Suprapubic skin (tissue), 4 donors: Measurements from ENCODE around the gene SLC25A42. TPM values are rescaled to one million over a fixed set of nuclear protein-coding genes. Genes with fewer than 3 reads are reported as not detected.

ENCODE experiments used
- DNase-seq, 2 donors: peaks; one replicate each; pipeline ENCODE4 v3.0.0-alpha.2; 2019; ENCODE audit warnings: low spot score in 2 of 2
- H3K27ac ChIP-seq: fragments of 200-600 bp; sonication (generic); one replicate; pipeline ENCODE4 v1.5.1; 2019
- H3K27me3 ChIP-seq: fragments of 200-600 bp; sonication (generic); one replicate; pipeline ENCODE4 v1.5.1; 2019
- H3K36me3 ChIP-seq: fragments of 200-600 bp; sonication (generic); one replicate; pipeline ENCODE4 v1.5.1; 2019
- H3K4me1 ChIP-seq: fragments of 200-600 bp; sonication (generic); one replicate; pipeline ENCODE4 v1.5.1; 2019
- H3K4me3 ChIP-seq: fragments of 200-600 bp; sonication (generic); one replicate; pipeline ENCODE4 v1.5.1; 2019; ENCODE audit warnings: mild to moderate bottlenecking
- H3K9me3 ChIP-seq: fragments of 200-600 bp; sonication (generic); one replicate; pipeline ENCODE4 v1.5.1; 2019
- EP300 ChIP-seq: sonication (generic); formaldehyde crosslinking; IDR thresholded peaks from one replicate; pipeline ENCODE4 v1.6.1; 2017; ENCODE audit warnings: antibody characterized with exemption
- POLR2A ChIP-seq, 2 donors: fragments of 450-650 bp; IDR thresholded peaks; one replicate each; pipeline ENCODE4 v1.6.1; 2017; ENCODE audit warnings: antibody characterized with exemption in 2 of 2, mild to moderate bottlenecking in 2 of 2, moderate library complexity in 2 of 2
- POLR2AphosphoS5 ChIP-seq, 3 donors: sonication (generic); formaldehyde crosslinking; IDR thresholded peaks; one replicate each; pipeline ENCODE4 v1.6.1; 2017; ENCODE audit warnings: antibody characterized with exemption in 3 of 3
- WGBS: methylation state at CpG from one replicate; pipeline ENCODE4 v1.1.5; 2018; 5-methylcytosine and 5-hydroxymethylcytosine counted together
- total RNA-seq, 4 donors: library from RNA; depleted of rRNA; stranded (reverse); fragments of >200 nt; gene quantifications; one replicate each; pipeline ENCODE4 v1.1.0, GENCODE V29; 2016
- TF ChIP-seq, protein P1 (sequence below), 2 donors: fragments of 200-600 bp in 1 of 2; fragments of 450-650 bp in 1 of 2; sonication (generic) in 1 of 2; IDR thresholded peaks; one replicate each; pipeline ENCODE4 v1.5.1; 2016 to 2019; ENCODE audit warnings: antibody characterized with exemption in 2 of 2, mild to moderate bottlenecking in 1 of 2, moderate library complexity in 1 of 2

The SLC25A42 gene
- total RNA-seq, 4 donors from 2014 or later, result 4.9 to 14.6 (median 10.6) TPM

DNA sequence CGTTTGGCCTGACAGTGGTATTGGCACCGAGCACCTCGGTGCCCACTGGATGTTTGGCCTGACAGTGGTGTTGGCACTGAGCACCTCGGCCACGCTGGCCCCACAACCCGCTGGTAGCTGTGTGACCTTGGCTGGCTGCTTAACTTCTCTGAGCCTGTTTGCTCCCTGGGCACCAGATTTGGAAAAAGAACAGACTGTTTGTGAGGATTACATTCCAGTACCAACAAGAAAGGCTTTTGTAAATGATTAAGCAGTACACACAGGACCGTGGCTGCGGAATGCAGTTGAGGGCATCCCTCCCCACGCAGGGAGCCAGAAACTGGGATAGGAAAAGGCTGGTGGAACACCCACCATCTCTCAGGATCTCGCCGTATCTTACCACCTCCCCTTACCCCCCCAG, 31.9 kb downstream of the SLC25A42 start:
- H3K4me1 ChIP-seq, result no peaks in the 10 kb centered on the region
- H3K36me3 ChIP-seq, result peaks cover 12% of the 10 kb centered on the region
- 77% methylated on average over 11 of the region's 11 CpGs for WGBS
- H3K9me3 ChIP-seq, result no peaks in the 10 kb centered on the region
- no peak overlapping the region for H3K27ac ChIP-seq
- H3K4me3 ChIP-seq, result no peak overlapping the region
- DNase-seq, result no peak
- TF ChIP-seq POLR2AphosphoS5 (IDR thresholded peaks at IDR 0.05) (no peak), POLR2A (IDR thresholded peaks at IDR 0.05) (no peak), EP300 (no peak)
- TF ChIP-seq, protein P1, sequence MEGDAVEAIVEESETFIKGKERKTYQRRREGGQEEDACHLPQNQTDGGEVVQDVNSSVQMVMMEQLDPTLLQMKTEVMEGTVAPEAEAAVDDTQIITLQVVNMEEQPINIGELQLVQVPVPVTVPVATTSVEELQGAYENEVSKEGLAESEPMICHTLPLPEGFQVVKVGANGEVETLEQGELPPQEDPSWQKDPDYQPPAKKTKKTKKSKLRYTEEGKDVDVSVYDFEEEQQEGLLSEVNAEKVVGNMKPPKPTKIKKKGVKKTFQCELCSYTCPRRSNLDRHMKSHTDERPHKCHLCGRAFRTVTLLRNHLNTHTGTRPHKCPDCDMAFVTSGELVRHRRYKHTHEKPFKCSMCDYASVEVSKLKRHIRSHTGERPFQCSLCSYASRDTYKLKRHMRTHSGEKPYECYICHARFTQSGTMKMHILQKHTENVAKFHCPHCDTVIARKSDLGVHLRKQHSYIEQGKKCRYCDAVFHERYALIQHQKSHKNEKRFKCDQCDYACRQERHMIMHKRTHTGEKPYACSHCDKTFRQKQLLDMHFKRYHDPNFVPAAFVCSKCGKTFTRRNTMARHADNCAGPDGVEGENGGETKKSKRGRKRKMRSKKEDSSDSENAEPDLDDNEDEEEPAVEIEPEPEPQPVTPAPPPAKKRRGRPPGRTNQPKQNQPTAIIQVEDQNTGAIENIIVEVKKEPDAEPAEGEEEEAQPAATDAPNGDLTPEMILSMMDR (IDR thresholded peaks at IDR 0.05), result no peak
- H3K27me3 ChIP-seq, result no peaks in the 10 kb centered on the region

DNA sequence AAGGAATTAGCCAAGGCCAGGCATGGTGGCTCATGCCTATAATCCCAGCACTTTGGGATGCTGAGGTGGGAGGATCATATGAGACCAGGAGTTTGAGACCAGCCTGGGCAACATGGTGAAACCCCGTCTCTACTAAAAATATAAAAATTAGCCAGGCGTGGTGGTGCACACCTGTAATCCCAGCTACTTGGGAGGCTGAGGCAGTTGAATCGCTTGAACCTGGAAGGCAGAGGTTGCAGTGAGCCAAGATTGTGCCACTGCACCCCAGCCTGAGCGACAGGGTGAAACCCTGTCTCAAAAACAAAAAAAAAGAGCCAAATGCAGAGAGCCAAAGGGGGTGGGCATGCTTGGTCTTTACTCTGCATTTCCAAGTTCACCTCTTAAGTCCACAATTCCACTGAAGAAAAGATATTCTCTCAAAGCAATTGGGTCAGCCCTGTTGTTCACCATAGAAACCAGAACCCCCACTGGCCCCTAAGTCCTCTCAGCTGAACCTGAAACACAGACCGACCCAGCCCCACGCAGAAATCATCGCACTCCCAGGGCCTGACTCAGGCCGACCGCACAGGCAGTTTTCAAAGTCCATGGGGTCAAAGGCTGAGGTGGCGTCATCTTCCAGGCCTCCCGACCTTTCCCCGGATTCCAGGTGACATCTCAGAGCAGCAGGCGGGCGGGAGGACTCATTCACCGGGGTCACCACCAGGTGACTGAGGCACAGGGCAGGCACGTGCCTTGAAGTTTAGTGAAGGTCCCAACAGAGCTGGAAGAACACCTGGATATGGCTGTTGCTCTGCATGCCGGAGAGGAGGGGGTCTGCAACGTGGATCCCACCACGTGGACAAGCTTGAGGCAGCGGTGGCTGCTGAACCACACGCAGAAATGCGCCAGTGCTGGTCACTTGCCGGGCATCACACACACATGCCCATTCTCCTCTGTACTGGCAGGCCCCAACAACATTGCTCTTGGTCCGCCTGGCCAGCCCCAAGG, 33.1 kb downstream of the SLC25A42 start:
- H3K9me3 ChIP-seq, result no peaks in the 10 kb centered on the region
- H3K4me1 ChIP-seq, result no peaks in the 10 kb centered on the region
- no peak for DNase-seq
- H3K27ac ChIP-seq, result no peak overlapping the region
- TF ChIP-seq POLR2AphosphoS5 (IDR thresholded peaks at IDR 0.05) (no peak), POLR2A (IDR thresholded peaks at IDR 0.05) (no peak), EP300 (no peak)
- TF ChIP-seq, protein P1 (IDR thresholded peaks at IDR 0.05), result no peak
- no peaks in the 10 kb centered on the region for H3K27me3 ChIP-seq
- 93% methylated on average over 22 of the region's 24 CpGs for WGBS
- H3K36me3 ChIP-seq, result peaks cover 22% of the 10 kb centered on the region
- H3K4me3 ChIP-seq, result no peak overlapping the region

DNA sequence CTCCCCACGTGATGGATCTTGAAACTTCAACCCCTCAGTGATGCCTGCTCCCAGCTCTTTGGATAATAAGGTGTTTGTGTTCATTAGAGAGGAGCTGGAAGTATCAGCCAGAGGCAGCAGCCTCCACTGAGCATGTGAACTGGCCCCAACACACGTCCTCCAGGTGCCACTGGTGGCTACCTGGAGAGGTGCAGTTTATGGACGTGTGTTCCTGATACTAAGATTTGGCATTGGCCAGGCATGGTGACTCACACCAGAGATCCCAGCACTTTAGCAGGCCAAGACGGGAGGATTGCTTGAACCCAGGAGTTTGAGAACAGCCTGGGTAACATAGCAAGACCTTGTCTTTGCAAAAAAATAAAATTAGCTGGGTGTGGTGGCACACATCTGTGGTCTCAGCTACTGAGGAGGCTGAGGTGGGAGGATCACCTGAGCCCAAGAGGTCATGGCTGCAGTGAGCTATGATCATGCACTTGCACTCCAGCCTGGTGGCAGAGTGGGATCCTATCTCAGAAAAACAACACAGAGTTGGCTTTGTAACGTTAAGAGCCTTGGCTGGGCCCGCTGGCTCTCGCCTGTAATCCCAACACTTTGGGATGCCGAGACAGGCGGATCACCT, 34.4 kb downstream of the SLC25A42 start:
- peaks cover 22% of the 10 kb centered on the region for H3K36me3 ChIP-seq

DNA sequence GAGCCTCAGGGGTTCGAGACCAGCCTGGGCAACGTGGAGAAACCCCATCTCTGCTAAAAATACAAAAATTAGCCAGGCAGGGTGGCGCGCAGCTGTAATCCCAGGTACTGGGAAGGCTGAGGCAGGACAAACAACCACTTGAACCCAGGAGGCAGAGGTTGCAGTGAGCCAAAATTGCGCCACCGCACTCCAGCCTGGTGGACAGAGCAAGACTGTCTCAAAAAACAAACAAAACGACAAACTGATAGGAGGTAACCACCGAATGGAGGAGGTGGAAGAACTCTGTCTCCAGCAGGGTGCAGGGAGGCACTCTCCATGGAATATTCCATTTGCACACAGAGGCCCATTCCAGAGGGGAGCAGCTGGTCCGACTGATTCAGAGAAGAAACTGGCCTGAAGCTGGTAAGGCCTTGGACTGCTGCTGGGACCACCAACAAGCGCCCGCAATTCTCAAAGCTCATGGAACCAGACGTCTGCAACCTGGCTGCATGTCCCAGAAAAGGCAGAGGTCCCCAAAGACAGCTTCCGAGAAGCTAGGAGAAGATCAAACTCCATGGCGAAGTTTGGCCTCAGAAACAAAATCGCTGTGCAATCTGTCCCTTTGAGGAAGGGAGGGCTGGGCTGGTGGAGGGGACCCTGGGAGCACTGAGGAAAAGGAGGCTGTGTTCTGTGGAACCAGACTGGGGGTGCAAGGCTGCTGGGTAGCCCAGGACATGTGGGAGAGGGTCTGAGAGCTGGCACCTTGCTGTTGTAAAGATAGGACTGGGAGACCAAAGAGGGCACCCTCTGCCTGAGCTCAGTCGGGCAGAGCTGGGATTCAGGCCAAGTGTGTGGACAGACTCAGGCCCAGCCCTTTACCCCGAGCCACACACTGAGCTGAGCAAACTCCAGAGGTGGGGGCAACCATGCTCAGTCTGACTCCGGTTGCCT, 35.2 kb downstream of the SLC25A42 start:
- no peak overlapping the region for H3K4me3 ChIP-seq
- no peaks in the 10 kb centered on the region for H3K9me3 ChIP-seq
- DNase-seq, result no peak
- no peaks in the 10 kb centered on the region for H3K4me1 ChIP-seq
- no peak overlapping the region for H3K27ac ChIP-seq
- H3K36me3 ChIP-seq, result peaks cover 22% of the 10 kb centered on the region
- H3K27me3 ChIP-seq, result no peaks in the 10 kb centered on the region
- WGBS, result 90% methylated on average over 18 of the region's 18 CpGs
- TF ChIP-seq EP300, result no peak
- no peak for TF ChIP-seq POLR2AphosphoS5 (IDR thresholded peaks at IDR 0.05)
- TF ChIP-seq POLR2A (IDR thresholded peaks at IDR 0.05), result no peak
- TF ChIP-seq, protein P1 (IDR thresholded peaks at IDR 0.05), result no peak

More for the DNA sequence above, 34.4 kb downstream of the SLC25A42 start:
- WGBS, result 82% methylated on average over 9 of the region's 9 CpGs
- H3K9me3 ChIP-seq, result no peaks in the 10 kb centered on the region
- H3K4me3 ChIP-seq, result no peak overlapping the region
- no peak overlapping the region for H3K27ac ChIP-seq
- no peaks in the 10 kb centered on the region for H3K27me3 ChIP-seq
- DNase-seq, result no peak
- no peaks in the 10 kb centered on the region for H3K4me1 ChIP-seq
- TF ChIP-seq POLR2AphosphoS5 (IDR thresholded peaks at IDR 0.05) (no peak), EP300 (no peak)
- TF ChIP-seq, protein P1 (IDR thresholded peaks at IDR 0.05), result no peak
